ENCODE data around the gene MYT1.

GRCh38 chr20:64139199-64140060 is 24.8 kb upstream of the MYT1 start:
- no peak for TF ChIP-seq EZH2 (IDR thresholded peaks at IDR 0.05; ENCODE audit: low read length, missing control alignments)
- no peak for TF ChIP-seq CTCF (conservative IDR thresholded peaks at IDR 0.05 in 1 of 2, IDR thresholded peaks at IDR 0.05 in 1 of 2; ENCODE audit: low read depth in 1 of 2, low read length in 2 of 2)
